ENCODE results near the gene TCF7L1.

TCF7L1 gene

GRCh38 chr2:85257970-85258605 is 124.9 kb downstream of the TCF7L1 start:
- Histone ChIP-seq H3K9me3 (ENCODE audit: severe bottlenecking) (no peaks in the 10 kb centered on the region), H3K36me3 (ENCODE audit: low read depth) (peaks cover 7% of the 10 kb centered on the region), H3K4me3 (ENCODE audit: severe bottlenecking) (no peak overlapping the region), H3K27ac (ENCODE audit: poor library complexity, severe bottlenecking) (peak overlapping the region; percentile 93), H3K27me3 (ENCODE audit: insufficient read depth, poor library complexity, severe bottlenecking) (no peaks in the 10 kb centered on the region), H3K4me1 (ENCODE audit: insufficient read depth, poor library complexity, severe bottlenecking) (peaks cover 52% of the 10 kb centered on the region)
- TF ChIP-seq CTCF (IDR thresholded peaks at IDR 0.05; ENCODE audit: poor library complexity, severe bottlenecking): no peak
- no peak for ATAC-seq (ENCODE audit: low read depth)
- DNase-seq (ENCODE audit: low spot score): no peak

DNA sequence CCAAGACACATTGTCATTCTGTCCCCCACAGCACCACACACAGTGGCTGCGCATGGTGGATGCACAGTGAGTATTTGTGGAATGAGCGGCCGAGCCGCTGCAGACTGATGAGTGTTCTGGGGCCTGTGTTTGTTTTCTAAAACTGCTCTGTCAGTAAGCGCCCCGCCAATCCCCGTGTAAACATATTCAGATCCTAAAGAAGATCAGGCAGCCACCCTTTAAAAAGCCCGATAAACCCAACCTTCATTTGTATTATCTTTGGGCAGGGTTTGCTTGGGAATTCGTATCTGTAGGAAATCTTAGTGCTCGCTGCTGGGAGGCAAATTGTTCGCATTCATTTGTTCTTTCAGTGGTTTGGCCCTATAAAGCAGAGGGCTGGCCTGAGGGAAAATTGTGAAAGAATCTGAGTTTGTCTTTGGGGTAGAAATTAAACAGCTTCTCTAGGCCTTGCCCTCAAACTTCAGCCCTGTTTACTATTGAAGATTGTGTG is 126.0 kb downstream of the TCF7L1 start:
- Histone ChIP-seq H3K9me3 (ENCODE audit: severe bottlenecking) (no peaks in the 10 kb centered on the region), H3K4me3 (ENCODE audit: severe bottlenecking) (no peak overlapping the region), H3K36me3 (ENCODE audit: low read depth) (peaks cover 7% of the 10 kb centered on the region), H3K27ac (ENCODE audit: poor library complexity, severe bottlenecking) (peak overlapping the region; percentile 93), H3K27me3 (ENCODE audit: insufficient read depth, poor library complexity, severe bottlenecking) (no peaks in the 10 kb centered on the region), H3K4me1 (ENCODE audit: insufficient read depth, poor library complexity, severe bottlenecking) (peaks cover 59% of the 10 kb centered on the region)
- peak; percentile 23; the same call in 1 of the 3 replicates for ATAC-seq (ENCODE audit: low read depth)
- no peak for DNase-seq (ENCODE audit: low spot score)
- TF ChIP-seq CTCF (IDR thresholded peaks at IDR 0.05; ENCODE audit: poor library complexity, severe bottlenecking): no peak

DNA sequence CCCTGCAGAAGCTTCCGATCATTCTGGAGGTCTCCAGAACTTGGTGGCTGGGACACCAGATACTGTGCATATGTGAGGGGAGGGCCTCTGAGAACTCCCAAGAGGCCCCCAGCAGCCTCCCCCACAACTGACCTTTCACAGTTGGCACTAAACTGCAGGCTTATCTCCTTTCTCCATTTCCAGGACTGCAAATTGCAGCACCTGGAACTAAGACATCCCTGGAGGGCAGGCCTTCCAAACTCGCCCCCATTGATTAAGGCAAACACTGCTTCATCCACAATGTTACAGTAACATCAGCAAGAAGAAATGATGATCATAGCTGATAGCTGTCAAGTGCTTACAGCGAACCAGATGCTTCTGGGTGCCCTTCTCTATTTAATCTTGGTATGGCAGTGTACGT is 126.7 kb downstream of the TCF7L1 start:
- no peak overlapping the region for H3K4me3 ChIP-seq (ENCODE audit: severe bottlenecking)
- H3K27ac ChIP-seq (ENCODE audit: poor library complexity, severe bottlenecking): peak overlapping the region; percentile 93
- peaks cover 7% of the 10 kb centered on the region for H3K36me3 ChIP-seq (ENCODE audit: low read depth)
- no peak for TF ChIP-seq CTCF (IDR thresholded peaks at IDR 0.05; ENCODE audit: poor library complexity, severe bottlenecking)
- peaks cover 60% of the 10 kb centered on the region for H3K4me1 ChIP-seq (ENCODE audit: insufficient read depth, poor library complexity, severe bottlenecking)
- DNase-seq (ENCODE audit: low spot score): no peak
- no peak for ATAC-seq (ENCODE audit: low read depth)
- H3K27me3 ChIP-seq (ENCODE audit: insufficient read depth, poor library complexity, severe bottlenecking): no peaks in the 10 kb centered on the region
- no peaks in the 10 kb centered on the region for H3K9me3 ChIP-seq (ENCODE audit: severe bottlenecking)

- peak overlapping the region; percentile 93 for H3K27ac ChIP-seq (ENCODE audit: poor library complexity, severe bottlenecking)
- TF ChIP-seq CTCF (IDR thresholded peaks at IDR 0.05; ENCODE audit: poor library complexity, severe bottlenecking): no peak
- ATAC-seq (ENCODE audit: low read depth): no peak
These were observed 130.4 kb downstream of the TCF7L1 start for GRCh38 chr2:85263591-85263990.

GRCh38 chr2:85264471-85264870 is 131.3 kb downstream of the TCF7L1 start:
- Histone ChIP-seq H3K4me1 (ENCODE audit: insufficient read depth, poor library complexity, severe bottlenecking) (peaks cover 27% of the 10 kb centered on the region), H3K4me3 (ENCODE audit: severe bottlenecking) (no peak overlapping the region), H3K9me3 (ENCODE audit: severe bottlenecking) (no peaks in the 10 kb centered on the region), H3K27ac (ENCODE audit: poor library complexity, severe bottlenecking) (peak overlapping the region; percentile 93), H3K36me3 (ENCODE audit: low read depth) (peaks cover 22% of the 10 kb centered on the region), H3K27me3 (ENCODE audit: insufficient read depth, poor library complexity, severe bottlenecking) (no peaks in the 10 kb centered on the region)
- DNase-seq (ENCODE audit: low spot score) (no peak), ATAC-seq (ENCODE audit: low read depth) (peak; percentile 78)
- no peak for TF ChIP-seq CTCF (IDR thresholded peaks at IDR 0.05; ENCODE audit: poor library complexity, severe bottlenecking)

More at GRCh38 chr2:85263591-85263990, 130.4 kb downstream of the TCF7L1 start:
- Histone ChIP-seq H3K27me3 (ENCODE audit: insufficient read depth, poor library complexity, severe bottlenecking) (no peaks in the 10 kb centered on the region), H3K9me3 (ENCODE audit: severe bottlenecking) (no peaks in the 10 kb centered on the region), H3K36me3 (ENCODE audit: low read depth) (peaks cover 19% of the 10 kb centered on the region), H3K4me3 (ENCODE audit: severe bottlenecking) (no peak overlapping the region), H3K4me1 (ENCODE audit: insufficient read depth, poor library complexity, severe bottlenecking) (peaks cover 36% of the 10 kb centered on the region)
- DNase-seq (ENCODE audit: low spot score): no peak
